Measurements from ENCODE around the gene TFB1M.

- TF ChIP-seq CTCF (conservative IDR thresholded peaks at IDR 0.05), result no peak
- no peak for TF ChIP-seq EZH2 (IDR thresholded peaks at IDR 0.05; ENCODE audit: low read depth)
Observed at GRCh38 chr6:155261111-155261900, 53.0 kb downstream of the TFB1M start.
